Prostate gland (tissue), 2 donors: ENCODE results near the gene RAB4A.

Experiments
- POLR2A ChIP-seq: fragments of 450-650 bp; IDR thresholded peaks from one replicate; pipeline ENCODE4 v1.6.1; 2016; ENCODE audit warnings: antibody characterized with exemption, mild to moderate bottlenecking
- TF ChIP-seq, protein P1 (sequence below), 4 experiments: fragments of 200-600 bp in 2 of 4; fragments of 450-650 bp in 2 of 4; sonication (generic) in 2 of 4; IDR thresholded peaks; 1 replicate in 3 of 4; 2 replicates in 1 of 4; pipeline ENCODE4 v1.5.1; 2016 to 2019; ENCODE audit warnings: antibody characterized with exemption in 4 of 4, mild to moderate bottlenecking in 2 of 4, moderate library complexity in 2 of 4

GRCh38 chr1:229258757-229259060, 12.2 kb upstream of the RAB4A start:
- TF ChIP-seq, protein P1, sequence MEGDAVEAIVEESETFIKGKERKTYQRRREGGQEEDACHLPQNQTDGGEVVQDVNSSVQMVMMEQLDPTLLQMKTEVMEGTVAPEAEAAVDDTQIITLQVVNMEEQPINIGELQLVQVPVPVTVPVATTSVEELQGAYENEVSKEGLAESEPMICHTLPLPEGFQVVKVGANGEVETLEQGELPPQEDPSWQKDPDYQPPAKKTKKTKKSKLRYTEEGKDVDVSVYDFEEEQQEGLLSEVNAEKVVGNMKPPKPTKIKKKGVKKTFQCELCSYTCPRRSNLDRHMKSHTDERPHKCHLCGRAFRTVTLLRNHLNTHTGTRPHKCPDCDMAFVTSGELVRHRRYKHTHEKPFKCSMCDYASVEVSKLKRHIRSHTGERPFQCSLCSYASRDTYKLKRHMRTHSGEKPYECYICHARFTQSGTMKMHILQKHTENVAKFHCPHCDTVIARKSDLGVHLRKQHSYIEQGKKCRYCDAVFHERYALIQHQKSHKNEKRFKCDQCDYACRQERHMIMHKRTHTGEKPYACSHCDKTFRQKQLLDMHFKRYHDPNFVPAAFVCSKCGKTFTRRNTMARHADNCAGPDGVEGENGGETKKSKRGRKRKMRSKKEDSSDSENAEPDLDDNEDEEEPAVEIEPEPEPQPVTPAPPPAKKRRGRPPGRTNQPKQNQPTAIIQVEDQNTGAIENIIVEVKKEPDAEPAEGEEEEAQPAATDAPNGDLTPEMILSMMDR (IDR thresholded peaks at IDR 0.05): no peak
- no peak for TF ChIP-seq POLR2A
